Uterus (tissue), 4 donors: ENCODE data around the gene IL1RAPL2. TPM values are rescaled to one million over a fixed set of nuclear protein-coding genes. Genes with fewer than 3 reads are reported as not detected.
"Not testable (repeated sequence)": the region's sequence is repeated elsewhere in the genome, so short reads cannot be mapped to it uniquely, and the experiment has no call there.

Experiments used
- DNase-seq, 2 donors: peaks; one replicate each; pipeline ENCODE4 v3.0.0-alpha.2; 2019 to 2020
- H3K27ac ChIP-seq, 2 donors: fragments of 200-600 bp; sonication (generic); 1 replicate in 1 of 2; 2 replicates in 1 of 2; pipeline ENCODE4 v1.5.1; 2016 to 2018
- H3K27me3 ChIP-seq, 2 donors: fragments of 200-600 bp; sonication (generic); one replicate each; pipeline ENCODE4 v1.5.1; 2018 to 2019; ENCODE audit warnings: control low read depth in 1 of 2
- H3K36me3 ChIP-seq, 2 donors: fragments of 200-600 bp; sonication (generic); one replicate each; pipeline ENCODE4 v1.5.1; 2019; ENCODE audit warnings: control low read depth in 1 of 2
- H3K4me1 ChIP-seq, 2 donors: fragments of 200-600 bp; sonication (generic); one replicate each; pipeline ENCODE4 v1.5.1; 2018 to 2019; ENCODE audit warnings: control low read depth in 1 of 2
- H3K4me3 ChIP-seq, 2 donors: fragments of 200-600 bp; sonication (generic); 1 replicate in 1 of 2; 2 replicates in 1 of 2; pipeline ENCODE4 v1.5.1; 2018 to 2019; ENCODE audit warnings: mild to moderate bottlenecking in 1 of 2
- H3K9me3 ChIP-seq, 2 donors: fragments of 200-600 bp; sonication (generic); one replicate each; pipeline ENCODE4 v1.5.1; 2019; ENCODE audit warnings: control low read depth in 1 of 2
- CTCF ChIP-seq, 4 experiments: fragments of 200-600 bp in 2 of 4; fragments of 450-650 bp in 2 of 4; sonication (generic) in 2 of 4; IDR thresholded peaks; one replicate each; pipeline ENCODE4 v1.5.1; 2016 to 2019; ENCODE audit warnings: antibody characterized with exemption in 4 of 4, mild to moderate bottlenecking in 2 of 4, moderate library complexity in 1 of 4
- POLR2A ChIP-seq, 2 donors: fragments of 450-650 bp; IDR thresholded peaks; one replicate each; pipeline ENCODE4 v1.6.1; 2016; ENCODE audit warnings: antibody characterized with exemption in 2 of 2, mild to moderate bottlenecking in 1 of 2, moderate library complexity in 1 of 2
- intact Hi-C: fragments of 100-400 bp; cut with DNase I; formaldehyde crosslinking; loops from one replicate; pipeline ENCODE4 v1.15.1; 2023; ENCODE audit warnings: low total_unique reads
- total RNA-seq, 4 donors: library from RNA; depleted of rRNA in 3 of 4; stranded (reverse); fragments of >200 nt in 3 of 4; gene quantifications; one replicate each; pipeline versions ENCODE4 v1.1.0 to v1.2.4, GENCODE V29; 2014 to 2023
- donor health status: DM: yes; HTN: yes; CAD: no.

Gene IL1RAPL2
- total RNA-seq, 4 donors from 2014 or later = 2.1 TPM; not detected in 3

DNA sequence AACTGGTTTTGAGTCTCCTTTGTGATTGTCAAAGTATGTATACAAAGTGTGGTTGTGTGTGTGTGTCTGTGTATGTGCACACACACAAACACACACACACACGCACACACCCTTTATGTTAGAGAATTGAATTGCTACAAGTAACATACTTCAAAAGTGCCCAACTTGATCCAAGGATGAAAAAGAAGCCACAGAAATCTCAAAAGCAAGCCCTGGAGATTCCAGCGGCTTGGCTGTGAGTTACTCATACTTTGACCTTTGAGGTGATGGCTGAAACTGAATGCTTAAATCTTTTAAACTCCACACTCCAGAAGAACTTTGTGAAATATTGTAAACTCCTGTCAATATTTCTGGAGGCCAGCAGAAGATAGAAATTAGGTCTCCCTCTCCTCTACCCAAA is 1087.9 kb downstream of the IL1RAPL2 start:
- no peak for TF ChIP-seq POLR2A (IDR thresholded peaks at IDR 0.05)
- TF ChIP-seq CTCF (IDR thresholded peaks at IDR 0.05) = no peak
- Histone ChIP-seq H3K27ac (no peak overlapping the region), H3K27me3 (peaks cover 0 to 4% of the 10 kb centered on the region in 2 donors), H3K36me3 (no peaks in the 10 kb centered on the region), H3K4me1 (no peaks in the 10 kb centered on the region), H3K9me3 (no peaks in the 10 kb centered on the region), H3K4me3 (no peak overlapping the region)
- intact Hi-C loops = no loop called here
- DNase-seq = no peak

DNA sequence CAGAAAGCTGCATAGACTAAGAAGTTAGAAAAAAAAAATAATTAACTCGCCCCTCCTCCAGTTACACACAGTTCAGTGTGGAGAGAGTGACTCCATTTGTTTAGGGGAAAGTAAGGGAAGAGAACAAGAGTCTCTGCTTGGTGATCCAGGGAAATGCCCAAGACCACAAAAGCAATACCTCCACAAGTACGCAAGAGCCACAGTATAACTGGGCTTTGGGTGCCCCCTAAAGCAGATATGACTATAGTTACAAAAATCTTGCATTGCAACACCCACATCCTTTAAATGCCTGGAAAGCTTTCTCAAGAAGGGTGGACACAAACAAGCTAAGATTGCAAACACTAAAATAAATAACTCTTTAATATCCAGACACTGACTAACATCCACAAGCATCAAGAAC is 1092.1 kb downstream of the IL1RAPL2 start:
- no peak for TF ChIP-seq CTCF (IDR thresholded peaks at IDR 0.05)
- no peak for TF ChIP-seq POLR2A (IDR thresholded peaks at IDR 0.05)
- Histone ChIP-seq H3K36me3 (no peaks in the 10 kb centered on the region), H3K9me3 (no peaks in the 10 kb centered on the region), H3K4me1 (no peaks in the 10 kb centered on the region), H3K27me3 (peaks cover 0 to 4% of the 10 kb centered on the region in 2 donors), H3K27ac (no peak overlapping the region), H3K4me3 (no peak overlapping the region)
- intact Hi-C loops = no loop called here
- no peak for DNase-seq

- H3K4me1 ChIP-seq = no peaks in the 10 kb centered on the region
- no peak overlapping the region for H3K27ac ChIP-seq
- H3K4me3 ChIP-seq = no peak overlapping the region
- H3K36me3 ChIP-seq = no peaks in the 10 kb centered on the region
- TF ChIP-seq POLR2A (IDR thresholded peaks at IDR 0.05) = no peak
- no peak for TF ChIP-seq CTCF (IDR thresholded peaks at IDR 0.05)
- intact Hi-C loops = no loop called here
- H3K27me3 ChIP-seq = no peaks in the 10 kb centered on the region
- no peak for DNase-seq
- H3K9me3 ChIP-seq = no peaks in the 10 kb centered on the region
These were observed 1096.2 kb downstream of the IL1RAPL2 start for GRCh38 chrX:105662248-105662647.

GRCh38 chrX:105664243-105664642 is 1098.2 kb downstream of the IL1RAPL2 start:
- no peaks in the 10 kb centered on the region for H3K36me3 ChIP-seq
- intact Hi-C loops = no loop called here
- no peak for DNase-seq
- TF ChIP-seq CTCF (IDR thresholded peaks at IDR 0.05) (no peak), POLR2A (IDR thresholded peaks at IDR 0.05) (no peak)
- no peaks in the 10 kb centered on the region for H3K27me3 ChIP-seq
- no peak overlapping the region for H3K27ac ChIP-seq
- no peaks in the 10 kb centered on the region for H3K4me1 ChIP-seq
- no peaks in the 10 kb centered on the region for H3K9me3 ChIP-seq
- H3K4me3 ChIP-seq = no peak overlapping the region

- H3K4me1 ChIP-seq, DNase-seq, H3K27ac ChIP-seq, H3K4me3 ChIP-seq, H3K27me3 ChIP-seq, intact Hi-C loops, H3K36me3 ChIP-seq, H3K9me3 ChIP-seq: not testable (repeated sequence)
These were observed 1118.3 kb downstream of the IL1RAPL2 start for GRCh38 chrX:105684288-105684687.

DNA sequence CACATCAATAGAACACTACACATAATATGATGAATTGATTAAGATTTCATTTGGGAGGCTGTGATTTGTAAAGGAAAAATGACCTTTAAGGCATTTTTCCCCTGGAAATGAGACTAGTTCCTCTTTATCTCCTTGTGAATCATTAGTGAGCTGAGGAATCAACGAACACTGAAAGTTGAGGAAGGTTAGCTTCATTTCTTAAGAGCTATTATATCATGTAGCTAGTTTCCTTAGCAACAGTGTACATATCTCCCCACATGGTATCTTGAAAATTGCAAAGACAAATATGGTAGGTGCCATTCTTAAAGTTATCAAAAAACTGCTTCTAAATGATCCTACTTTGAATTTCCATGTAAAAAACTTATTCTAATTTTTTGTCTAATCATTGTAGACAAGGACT is 1128.8 kb downstream of the IL1RAPL2 start:
- TF ChIP-seq CTCF (IDR thresholded peaks at IDR 0.05) (no peak), POLR2A (IDR thresholded peaks at IDR 0.05) (no peak)
- intact Hi-C loops = no loop called here

More for the DNA sequence above, 1128.8 kb downstream of the IL1RAPL2 start:
- Histone ChIP-seq H3K27ac (no peak overlapping the region), H3K36me3 (no peaks in the 10 kb centered on the region), H3K9me3 (no peaks in the 10 kb centered on the region), H3K4me1 (no peaks in the 10 kb centered on the region), H3K4me3 (no peak overlapping the region), H3K27me3 (no peaks in the 10 kb centered on the region)
- no peak for DNase-seq
